HEK293 (cell line): ENCODE data around the gene GID4.
A peak's percentile ranks its signal among the peaks of the same experiment; 100 is the strongest.

ENCODE experiments used
- CTCF ChIA-PET: fragments of 350-600 bp; formaldehyde crosslinking; extraction: SDS; loops from one replicate; lab custom pipeline; 2021; ENCODE audit warnings: antibody characterized with exemption; lab: Yijun Ruan, JAX
- POLR2A ChIA-PET: fragments of 300-600 bp; formaldehyde crosslinking; extraction: SDS; loops from one replicate; lab custom pipeline; 2020; ENCODE audit warnings: antibody characterized with exemption, inconsistent platforms; lab: Yijun Ruan, JAX
- H3K27ac ChIP-seq: fragments of 200-500 bp; sonication (Bioruptor generic); 2 replicates; pipeline ENCODE4 v1.5.1; 2014; ENCODE audit warnings: low read depth, low read length, control low read depth, inconsistent platforms; ENCODE audit errors: extremely low read depth
- H3K36me3 ChIP-seq, 2 experiments: fragments of 200-500 bp in 1 of 2; sonication (Bioruptor generic) in 1 of 2; 1 replicate in 1 of 2; 2 replicates in 1 of 2; pipeline ENCODE4 v1.5.1; 2014 to 2017; ENCODE audit warnings: inconsistent platforms in 2 of 2, low read length in 2 of 2; ENCODE audit not compliant: control insufficient read depth in 2 of 2, insufficient read depth in 1 of 2
- H3K4me1 ChIP-seq: fragments of 200-500 bp; sonication (Bioruptor generic); 2 replicates; pipeline ENCODE4 v1.5.1; 2014; ENCODE audit warnings: mild to moderate bottlenecking, low read length, inconsistent platforms; ENCODE audit not compliant: control insufficient read depth, insufficient read depth
- H3K4me3 ChIP-seq: 2 replicates; pipeline ENCODE4 v1.5.1; 2011; ENCODE audit warnings: low read depth, mild to moderate bottlenecking, control low read depth, low read length, moderate library complexity
- H3K9me3 ChIP-seq: fragments of 200-500 bp; sonication (Bioruptor generic); 2 replicates; pipeline ENCODE4 v1.5.1; 2014; ENCODE audit warnings: low read depth, low read length, inconsistent platforms; ENCODE audit not compliant: control insufficient read depth, insufficient read depth
- BCL11B ChIP-seq: fragments of 450-650 bp; formaldehyde crosslinking; IDR thresholded peaks from 2 replicates; pipeline ENCODE4 v1.5.1; 2016; ENCODE audit warnings: low read depth, missing biosample characterization, missing genetic modification characterization
- FEZF1 ChIP-seq: fragments of 450-650 bp; formaldehyde crosslinking; IDR thresholded peaks from 2 replicates; pipeline ENCODE4 v1.5.1; 2016; ENCODE audit warnings: missing biosample characterization, missing genetic modification characterization
- KLF1 ChIP-seq: fragments of 450-650 bp; formaldehyde crosslinking; IDR thresholded peaks from 2 replicates; pipeline ENCODE4 v1.5.1; 2016; ENCODE audit warnings: missing biosample characterization, missing genetic modification characterization
- MZF1 ChIP-seq: fragments of 450-650 bp; formaldehyde crosslinking; IDR thresholded peaks from 2 replicates; pipeline ENCODE4 v1.5.1; 2017; ENCODE audit warnings: missing biosample characterization, missing genetic modification characterization, borderline replicate concordance
- PBX3 ChIP-seq: sonication (generic); formaldehyde crosslinking; IDR thresholded peaks from 2 replicates; pipeline ENCODE4 v1.8.1; 2022; ENCODE audit warnings: mild to moderate bottlenecking, moderate library complexity, missing genetic modification reagents
- SCRT2 ChIP-seq: fragments of 450-650 bp; formaldehyde crosslinking; IDR thresholded peaks from 2 replicates; pipeline ENCODE4 v1.5.1; 2016; ENCODE audit warnings: missing biosample characterization, missing genetic modification characterization
- ZBTB10 ChIP-seq: fragments of 450-650 bp; formaldehyde crosslinking; IDR thresholded peaks from 2 replicates; pipeline ENCODE4 v1.5.1; 2016; ENCODE audit warnings: missing biosample characterization, missing genetic modification characterization
- ZBTB44 ChIP-seq: fragments of 450-650 bp; IDR thresholded peaks from 2 replicates; pipeline ENCODE4 v1.5.1; 2018; ENCODE audit warnings: missing biosample characterization, mild to moderate bottlenecking, missing genetic modification characterization
- ZBTB6 ChIP-seq: fragments of 450-650 bp; formaldehyde crosslinking; IDR thresholded peaks from 2 replicates; pipeline ENCODE4 v1.5.1; 2017; ENCODE audit warnings: missing biosample characterization, missing genetic modification characterization
- ZBTB8A ChIP-seq: fragments of 450-650 bp; formaldehyde crosslinking; IDR thresholded peaks from 2 replicates; pipeline ENCODE4 v1.5.1; 2016; ENCODE audit warnings: missing biosample characterization, missing genetic modification characterization
- ZEB2 ChIP-seq: fragments of 450-650 bp; formaldehyde crosslinking; IDR thresholded peaks from 2 replicates; pipeline ENCODE4 v1.5.1; 2016; ENCODE audit warnings: missing biosample characterization, missing genetic modification characterization
- ZNF121 ChIP-seq: fragments of 450-650 bp; formaldehyde crosslinking; IDR thresholded peaks from 2 replicates; pipeline ENCODE4 v1.5.1; 2016; ENCODE audit warnings: missing biosample characterization, missing genetic modification characterization
- ZNF140 ChIP-seq: fragments of 450-650 bp; formaldehyde crosslinking; IDR thresholded peaks from 2 replicates; pipeline ENCODE4 v1.5.1; 2016; ENCODE audit warnings: missing biosample characterization, missing genetic modification characterization
- ZNF19 ChIP-seq: fragments of 450-650 bp; formaldehyde crosslinking; IDR thresholded peaks from 2 replicates; pipeline ENCODE4; 2016; ENCODE audit warnings: missing biosample characterization, missing genetic modification characterization, low read depth
- ZNF202 ChIP-seq: fragments of 450-650 bp; formaldehyde crosslinking; IDR thresholded peaks from 2 replicates; pipeline ENCODE4 v1.5.1; 2016; ENCODE audit warnings: missing biosample characterization, missing genetic modification characterization, borderline replicate concordance
- ZNF214 ChIP-seq: fragments of 450-650 bp; formaldehyde crosslinking; IDR thresholded peaks from 2 replicates; pipeline ENCODE4 v1.5.1; 2017; ENCODE audit warnings: missing biosample characterization, mild to moderate bottlenecking, missing genetic modification characterization, borderline replicate concordance
- ZNF248 ChIP-seq: fragments of 450-650 bp; formaldehyde crosslinking; IDR thresholded peaks from 2 replicates; pipeline ENCODE4 v1.5.1; 2017; ENCODE audit warnings: missing biosample characterization, missing genetic modification characterization
- ZNF561 ChIP-seq: fragments of 450-650 bp; IDR thresholded peaks from 2 replicates; pipeline ENCODE4 v1.5.1; 2018; ENCODE audit warnings: missing biosample characterization, missing genetic modification characterization, borderline replicate concordance
- ZNF621 ChIP-seq: fragments of 450-650 bp; formaldehyde crosslinking; IDR thresholded peaks from 2 replicates; pipeline ENCODE4 v1.5.1; 2017; ENCODE audit warnings: missing biosample characterization, missing genetic modification characterization
- ZNF624 ChIP-seq: fragments of 450-650 bp; formaldehyde crosslinking; IDR thresholded peaks from 2 replicates; pipeline ENCODE4 v1.5.1; 2017; ENCODE audit warnings: missing biosample characterization, missing genetic modification characterization
- ZNF629 ChIP-seq: fragments of 450-650 bp; formaldehyde crosslinking; IDR thresholded peaks from 2 replicates; pipeline ENCODE4 v1.5.1; 2017; ENCODE audit warnings: missing biosample characterization, missing genetic modification characterization
- ZNF677 ChIP-seq: fragments of 450-650 bp; IDR thresholded peaks from 2 replicates; pipeline ENCODE4 v1.5.0; 2018; ENCODE audit warnings: missing biosample characterization, mild to moderate bottlenecking, missing genetic modification characterization, moderate library complexity
- ZSCAN4 ChIP-seq: fragments of 450-650 bp; formaldehyde crosslinking; IDR thresholded peaks from 2 replicates; pipeline ENCODE4 v1.5.1; 2017; ENCODE audit warnings: missing biosample characterization, missing genetic modification characterization

Gene GID4

GRCh38 chr17:18071751-18072150 lies 32.5 kb downstream of the GID4 start:
- peaks cover 0 to 10% of the 10 kb centered on the region in 2 experiments; a peak in 1 of 3 replicates for H3K36me3 ChIP-seq
- H3K9me3 ChIP-seq, result no peaks in the 10 kb centered on the region
- no peak for TF ChIP-seq ZEB2
- TF ChIP-seq MZF1 (tag by site-specific recombination), result no peak
- no peak for TF ChIP-seq PBX3 (CRISPR knock-in tag)
- no peak for TF ChIP-seq ZBTB6
- TF ChIP-seq ZNF202, result no peak
- peak; percentile 51 for TF ChIP-seq SCRT2 (tag by site-specific recombination)
- no peak for TF ChIP-seq ZBTB44 (tag by site-specific recombination)
- peak; percentile 80 for TF ChIP-seq ZNF140
- no peak overlapping the region for H3K27ac ChIP-seq
- H3K4me3 ChIP-seq, result no peak overlapping the region
- peaks cover 2% of the 10 kb centered on the region; the same call in 1 of the 2 replicates for H3K4me1 ChIP-seq
- ChIA-PET CTCF (interaction anchor here (0.6 kb wide), 2 partner anchors 37 to 48 kb away, joined by 3 to 4 read pairs; no protein-coding TSS in a partner anchor), POLR2A (no interaction called here)

- Histone ChIP-seq H3K9me3 (no peaks in the 10 kb centered on the region), H3K36me3 (no peaks in the 10 kb centered on the region), H3K4me1 (peaks cover 2% of the 10 kb centered on the region; the same call in 1 of the 2 replicates), H3K4me3 (no peak overlapping the region), H3K27ac (no peak overlapping the region)
- POLR2A ChIA-PET, result no interaction called here
- CTCF ChIA-PET, result interaction anchor here (0.7 to 1.2 kb wide), 3 partner anchors 15 to 66 kb away, joined by 3 to 4 read pairs (median 3); no protein-coding TSS in a partner anchor
- TF ChIP-seq ZNF19 (tag by site-specific recombination), result no peak
- TF ChIP-seq ZNF624 (tag by site-specific recombination), result no peak
- TF ChIP-seq BCL11B (tag by site-specific recombination), result no peak
- no peak for TF ChIP-seq ZNF121 (tag by site-specific recombination)
- no peak for TF ChIP-seq ZSCAN4 (tag by site-specific recombination)
- TF ChIP-seq ZNF561 (tag by site-specific recombination), result no peak
- no peak for TF ChIP-seq ZNF621 (tag by site-specific recombination)
- TF ChIP-seq KLF1, result no peak
Measured at GRCh38 chr17:18074566-18075272, 35.5 kb downstream of the GID4 start.

GRCh38 chr17:18076936-18077335 lies 37.7 kb downstream of the GID4 start:
- H3K36me3 ChIP-seq, result no peaks in the 10 kb centered on the region
- no peak overlapping the region for H3K4me3 ChIP-seq
- CTCF ChIA-PET, result interaction anchor here (0.7 kb wide), 1 partner anchor 358 kb away, joined by 3 read pairs; no protein-coding TSS in a partner anchor
- POLR2A ChIA-PET, result interaction anchor here (0.5 to 1.3 kb wide), 2 partner anchors 13 to 580 kb away, joined by 4 read pairs; partner anchors contain the start of gene RASD1
- H3K27ac ChIP-seq, result no peak overlapping the region
- no peaks in the 10 kb centered on the region for H3K9me3 ChIP-seq
- no peaks in the 10 kb centered on the region for H3K4me1 ChIP-seq
- no peak for TF ChIP-seq ZBTB10 (tag by site-specific recombination)
- no peak for TF ChIP-seq ZNF248 (tag by site-specific recombination)
- TF ChIP-seq ZNF214 (tag by site-specific recombination), result no peak
- TF ChIP-seq ZNF677 (tag by site-specific recombination), result no peak
- no peak for TF ChIP-seq FEZF1 (tag by site-specific recombination)
- TF ChIP-seq ZNF629 (tag by site-specific recombination), result no peak
- no peak for TF ChIP-seq ZBTB8A (tag by site-specific recombination)
